HUES64 (cell line): Measurements from ENCODE around the gene CMSS1.

Experiments
- H3K27ac ChIP-seq: 2 replicates; pipeline ENCODE4 v1.7.0; 2013; ENCODE audit warnings: low read depth, low read length, inconsistent platforms
- H3K27me3 ChIP-seq: 2 replicates; pipeline ENCODE4 v1.6.1; 2013; ENCODE audit warnings: mild to moderate bottlenecking, low read length; ENCODE audit not compliant: insufficient read depth
- H3K36me3 ChIP-seq: 2 replicates; pipeline ENCODE4 v1.6.1; 2013; ENCODE audit warnings: mild to moderate bottlenecking, low read length; ENCODE audit not compliant: insufficient read depth
- H3K4me1 ChIP-seq: 2 replicates; pipeline ENCODE4 v1.6.1; 2013; ENCODE audit warnings: mild to moderate bottlenecking, low read length, moderate library complexity; ENCODE audit not compliant: insufficient read depth
- H3K4me3 ChIP-seq: 2 replicates; pipeline ENCODE4 v1.5.1; 2013; ENCODE audit warnings: mild to moderate bottlenecking, low read length, moderate library complexity
- H3K9ac ChIP-seq: 2 replicates; pipeline ENCODE4 v1.6.1; 2013; ENCODE audit warnings: mild to moderate bottlenecking, low read depth, low read length
- H3K9me3 ChIP-seq: 2 replicates; pipeline ENCODE4 v1.6.1; 2013; ENCODE audit warnings: low read depth, low read length; ENCODE audit not compliant: insufficient read depth
- WGBS: fragments of 150-250, 120-280 bp; methylation state at CpG from one replicate; pipeline ENCODE4 v1.1.7; 2013; ENCODE audit warnings: missing lambda C conversion rate; 5-methylcytosine and 5-hydroxymethylcytosine counted together

Gene CMSS1

DNA sequence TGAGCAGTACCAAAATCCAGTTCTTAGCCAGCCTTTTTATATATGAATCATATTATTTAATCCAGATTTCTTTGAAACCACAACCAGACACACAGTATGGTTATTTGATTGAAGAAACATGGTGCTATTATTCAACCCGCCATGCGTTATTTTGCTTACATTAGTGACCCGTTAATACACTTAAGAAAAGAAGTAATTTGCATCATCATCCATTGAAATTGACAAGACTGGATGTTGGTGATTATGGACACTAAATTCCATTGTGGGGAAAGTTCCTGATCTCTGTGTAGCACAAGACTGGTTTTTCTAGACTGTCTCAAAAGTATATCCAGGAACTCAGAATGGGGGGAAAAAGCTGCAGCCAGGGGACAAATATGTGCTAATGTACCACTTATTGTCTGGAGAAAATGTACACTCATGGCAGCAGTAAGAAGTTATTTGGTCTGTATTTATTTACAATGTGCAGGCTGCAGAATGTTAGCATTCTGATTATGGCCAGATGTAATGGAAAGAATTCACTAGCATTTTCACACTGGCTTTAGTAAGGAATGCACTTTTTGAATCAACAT is 216.3 kb downstream of the CMSS1 start:
- no peaks in the 10 kb centered on the region for H3K27me3 ChIP-seq
- peaks cover 6% of the 10 kb centered on the region for H3K4me1 ChIP-seq
- no peak overlapping the region for H3K9ac ChIP-seq
- no peaks in the 10 kb centered on the region for H3K36me3 ChIP-seq
- H3K4me3 ChIP-seq = no peak overlapping the region
- 100% methylated on average over 3 of the region's 3 CpGs for WGBS
- no peaks in the 10 kb centered on the region for H3K9me3 ChIP-seq
- H3K27ac ChIP-seq = no peak overlapping the region

DNA sequence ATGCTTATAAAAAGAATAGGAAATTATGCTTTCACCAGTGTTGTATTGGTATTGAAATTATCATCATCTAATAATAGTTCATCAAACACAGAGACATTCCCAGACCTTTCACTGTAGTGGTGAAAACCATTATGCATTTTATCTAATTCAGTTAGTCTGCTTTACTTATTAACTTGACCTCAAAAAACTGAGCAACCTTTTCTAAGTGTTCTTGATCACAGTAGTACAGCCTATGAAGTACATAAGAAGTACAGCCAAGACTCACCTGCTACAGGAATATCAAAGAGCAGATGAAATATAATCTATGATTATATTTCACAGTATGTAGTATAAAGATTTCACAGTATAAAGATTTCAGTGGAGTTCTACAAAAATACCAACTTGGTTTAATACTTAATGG is 221.4 kb downstream of the CMSS1 start:
- Histone ChIP-seq H3K27me3 (no peaks in the 10 kb centered on the region), H3K4me1 (peaks cover 16% of the 10 kb centered on the region; the same call in 1 of the 2 replicates), H3K9ac (no peak overlapping the region), H3K36me3 (no peaks in the 10 kb centered on the region), H3K27ac (no peak overlapping the region), H3K9me3 (no peaks in the 10 kb centered on the region), H3K4me3 (no peak overlapping the region)

DNA sequence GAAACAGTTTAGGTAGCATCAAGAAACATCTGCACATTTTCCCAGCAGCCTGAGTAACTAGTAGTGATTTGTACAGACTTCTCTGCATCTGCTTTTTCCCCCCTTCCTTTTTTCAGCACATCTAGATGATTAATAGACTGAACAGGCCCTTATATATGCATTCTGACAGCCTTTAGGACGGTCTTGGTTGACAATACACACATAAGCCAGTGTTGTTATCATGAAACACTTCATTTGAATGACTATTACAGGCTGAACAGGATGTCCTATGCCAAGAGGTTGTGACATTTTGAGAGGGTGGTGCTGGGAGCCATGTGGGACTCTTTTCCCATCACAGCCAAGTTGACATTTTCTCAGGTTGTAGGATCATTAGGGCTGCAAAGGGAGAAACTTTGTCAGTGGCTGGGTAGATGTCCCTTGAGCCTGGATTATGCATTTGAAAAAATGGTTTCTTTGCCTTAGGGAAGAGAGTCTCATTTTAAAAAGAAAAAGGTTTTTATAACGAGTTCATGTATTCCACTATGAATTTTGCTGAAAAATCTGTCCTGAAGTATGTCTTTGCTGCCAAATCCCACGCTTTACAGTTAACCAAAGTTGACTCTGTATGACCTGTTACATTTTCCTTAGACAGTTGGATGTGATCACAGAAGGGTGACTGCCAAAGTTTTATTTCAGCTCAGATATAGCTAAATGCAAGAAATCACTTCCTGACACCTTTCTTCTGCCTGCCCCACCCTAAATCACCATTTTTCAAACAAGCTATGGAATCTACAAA is 223.0 kb downstream of the CMSS1 start:
- no peaks in the 10 kb centered on the region for H3K27me3 ChIP-seq
- no peak overlapping the region for H3K27ac ChIP-seq
- H3K4me1 ChIP-seq = peaks cover 19% of the 10 kb centered on the region; the same call in 1 of the 2 replicates
- H3K36me3 ChIP-seq = no peaks in the 10 kb centered on the region
- 91% methylated on average over 3 of the region's 3 CpGs for WGBS
- no peak overlapping the region for H3K4me3 ChIP-seq
- no peaks in the 10 kb centered on the region for H3K9me3 ChIP-seq
- no peak overlapping the region for H3K9ac ChIP-seq

DNA sequence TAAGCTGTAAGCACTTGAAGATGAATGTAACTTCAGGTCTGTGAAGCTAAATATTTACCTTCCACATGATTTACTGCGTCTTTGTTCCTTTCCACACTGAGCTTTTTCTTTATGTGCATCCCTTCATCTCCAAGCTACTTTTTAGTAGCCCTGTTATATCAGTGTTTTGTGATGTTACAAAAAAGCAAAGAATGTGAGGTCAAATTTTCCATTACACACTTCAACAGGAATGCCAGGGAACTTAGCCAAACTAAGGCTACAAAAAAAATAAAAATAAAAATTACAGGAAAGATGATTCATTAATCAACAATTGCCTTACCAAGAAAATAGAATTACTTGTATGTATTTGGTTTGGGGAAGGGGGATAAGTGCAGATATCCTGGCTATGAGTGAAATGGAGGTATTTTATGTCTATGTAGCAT is 223.7 kb downstream of the CMSS1 start:
- 82% methylated on average over 1 of the region's 1 CpG for WGBS
- H3K9ac ChIP-seq = no peak overlapping the region

DNA sequence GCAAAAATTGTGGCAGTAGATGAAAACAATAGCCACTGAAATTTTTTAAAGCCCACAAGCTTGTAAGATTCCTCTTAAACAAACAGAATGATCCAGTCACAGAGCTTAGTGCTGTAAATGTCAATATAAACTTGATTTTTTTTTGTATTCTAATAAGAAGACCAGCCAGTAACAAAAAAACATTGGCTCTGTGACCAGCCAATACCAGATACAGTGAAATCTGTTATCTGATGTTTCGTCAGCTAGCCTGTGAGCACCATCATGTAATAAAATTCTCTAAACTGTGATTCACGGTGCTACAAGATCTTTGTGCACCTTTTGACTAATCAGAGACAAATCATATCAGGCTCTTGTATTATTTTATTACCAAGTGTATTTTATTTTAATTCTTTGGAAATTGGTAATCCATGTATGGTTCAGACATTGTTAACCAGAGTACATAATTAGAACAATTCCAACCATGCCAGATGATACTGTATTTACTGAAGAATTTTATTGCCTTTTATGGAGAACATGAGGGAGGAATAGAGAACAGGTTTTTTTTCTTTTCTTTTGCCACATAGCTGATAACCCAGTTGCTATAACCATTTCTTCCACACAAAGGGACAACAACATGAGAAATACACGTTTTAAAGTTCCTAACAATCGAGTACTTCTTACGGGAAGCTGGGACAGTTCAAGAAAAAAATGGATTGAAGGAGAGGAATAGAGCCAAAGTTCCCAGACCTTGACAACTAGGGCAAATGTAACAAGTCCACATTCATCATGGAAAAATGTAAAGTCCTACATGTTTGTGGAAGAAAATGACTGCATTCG is 224.7 kb downstream of the CMSS1 start:
- Histone ChIP-seq H3K4me1 (peaks cover 26% of the 10 kb centered on the region; the same call in 1 of the 2 replicates), H3K4me3 (no peak overlapping the region), H3K36me3 (no peaks in the 10 kb centered on the region), H3K9me3 (no peaks in the 10 kb centered on the region), H3K9ac (no peak overlapping the region), H3K27me3 (no peaks in the 10 kb centered on the region), H3K27ac (no peak overlapping the region)
- 88% methylated on average over 6 of the region's 6 CpGs for WGBS

More for the DNA sequence above, 223.7 kb downstream of the CMSS1 start:
- no peaks in the 10 kb centered on the region for H3K27me3 ChIP-seq
- H3K9me3 ChIP-seq = no peaks in the 10 kb centered on the region
- H3K4me1 ChIP-seq = peaks cover 22% of the 10 kb centered on the region; the same call in 1 of the 2 replicates
- H3K4me3 ChIP-seq = no peak overlapping the region
- no peaks in the 10 kb centered on the region for H3K36me3 ChIP-seq
- H3K27ac ChIP-seq = no peak overlapping the region

DNA sequence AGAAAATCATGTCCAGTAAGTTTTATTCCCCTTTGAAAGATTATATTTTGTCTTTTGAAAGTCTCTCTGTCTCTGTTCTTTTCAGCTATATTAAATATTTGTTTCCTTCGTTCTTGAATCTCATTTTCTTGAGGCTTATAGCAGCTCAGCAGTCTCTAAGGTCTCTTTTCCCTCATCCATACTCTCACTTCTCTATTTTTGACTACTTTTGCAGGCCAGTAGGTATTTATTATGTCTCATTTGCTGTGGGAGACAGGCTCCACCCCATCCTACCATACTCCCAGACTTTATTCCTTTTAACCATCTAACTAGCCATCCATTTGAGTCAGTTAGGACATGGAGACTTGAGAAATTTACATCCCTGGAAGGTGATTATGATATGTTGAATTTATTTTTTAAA is 225.6 kb downstream of the CMSS1 start:
- Histone ChIP-seq H3K9me3 (no peaks in the 10 kb centered on the region), H3K27me3 (no peaks in the 10 kb centered on the region), H3K4me3 (no peak overlapping the region), H3K4me1 (peaks cover 32% of the 10 kb centered on the region), H3K27ac (no peak overlapping the region), H3K9ac (no peak overlapping the region), H3K36me3 (no peaks in the 10 kb centered on the region)
- 92% methylated on average over 1 of the region's 1 CpG for WGBS

DNA sequence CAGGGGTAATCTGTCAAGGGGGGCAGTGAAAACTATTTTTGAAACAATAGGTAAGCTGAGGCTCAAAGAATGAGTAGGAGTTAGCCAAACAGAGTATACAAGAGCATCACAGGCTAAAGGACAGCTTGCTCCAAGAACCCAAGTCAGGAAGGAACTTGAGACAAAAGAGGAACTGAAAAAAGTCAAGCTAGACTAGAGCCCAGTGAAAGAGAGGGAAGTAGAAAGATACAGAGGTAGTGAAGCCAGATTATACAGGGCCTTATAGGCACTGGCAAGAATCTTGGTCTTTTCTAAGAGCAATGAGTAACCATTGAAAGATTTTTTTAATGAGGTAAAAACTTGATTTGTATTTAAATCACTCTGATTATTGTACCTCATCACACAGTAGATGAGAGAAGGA is 226.7 kb downstream of the CMSS1 start:
- Histone ChIP-seq H3K9ac (no peak overlapping the region), H3K4me1 (peaks cover 32% of the 10 kb centered on the region), H3K27ac (no peak overlapping the region), H3K36me3 (no peaks in the 10 kb centered on the region), H3K9me3 (no peaks in the 10 kb centered on the region), H3K4me3 (no peak overlapping the region), H3K27me3 (no peaks in the 10 kb centered on the region)

DNA sequence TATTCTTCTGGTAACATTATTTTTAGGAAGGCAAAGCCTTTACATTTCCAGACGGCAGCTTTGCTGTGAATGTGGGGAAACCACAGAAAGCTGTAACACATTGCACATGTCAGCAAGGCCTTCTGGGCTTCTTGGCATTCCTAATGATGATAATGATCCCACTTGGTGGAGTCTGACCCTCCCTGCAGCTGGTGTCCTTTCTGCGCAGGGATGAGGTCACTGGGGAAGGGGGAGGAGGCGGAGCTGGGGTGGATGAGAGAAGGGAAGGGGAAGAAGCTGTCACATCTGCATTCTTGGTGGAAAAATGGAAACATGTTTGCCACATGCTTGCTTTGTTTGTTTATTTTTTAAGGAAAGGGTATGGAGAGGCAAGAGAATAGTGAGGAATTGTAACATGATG is 228.0 kb downstream of the CMSS1 start:
- H3K27me3 ChIP-seq = no peaks in the 10 kb centered on the region
- no peak overlapping the region for H3K9ac ChIP-seq
- WGBS = 82% methylated on average over 3 of the region's 3 CpGs
- H3K4me1 ChIP-seq = peaks cover 27% of the 10 kb centered on the region
- no peak overlapping the region for H3K27ac ChIP-seq
- no peaks in the 10 kb centered on the region for H3K9me3 ChIP-seq
- no peak overlapping the region for H3K4me3 ChIP-seq
- H3K36me3 ChIP-seq = no peaks in the 10 kb centered on the region

DNA sequence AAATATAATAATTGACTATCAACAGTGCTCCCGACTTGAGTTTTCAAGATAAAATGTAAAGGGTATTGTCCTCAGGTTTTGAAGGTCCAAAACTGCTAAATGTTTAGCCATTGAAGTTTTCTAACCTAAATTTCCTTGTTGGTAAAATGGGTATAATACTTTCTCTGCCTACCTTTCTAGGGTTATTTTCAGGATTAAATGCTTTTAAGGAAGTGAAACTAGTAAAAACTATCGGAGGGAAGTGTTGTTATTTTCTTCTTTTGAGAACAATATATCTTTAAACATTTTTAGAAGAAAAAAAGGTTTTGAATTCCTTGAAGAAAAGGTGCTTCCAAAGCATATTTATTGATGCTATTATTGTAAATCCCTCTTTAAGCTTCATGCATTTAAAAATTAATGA is 229.3 kb downstream of the CMSS1 start:
- Histone ChIP-seq H3K4me1 (peaks cover 22% of the 10 kb centered on the region), H3K4me3 (no peak overlapping the region)

DNA sequence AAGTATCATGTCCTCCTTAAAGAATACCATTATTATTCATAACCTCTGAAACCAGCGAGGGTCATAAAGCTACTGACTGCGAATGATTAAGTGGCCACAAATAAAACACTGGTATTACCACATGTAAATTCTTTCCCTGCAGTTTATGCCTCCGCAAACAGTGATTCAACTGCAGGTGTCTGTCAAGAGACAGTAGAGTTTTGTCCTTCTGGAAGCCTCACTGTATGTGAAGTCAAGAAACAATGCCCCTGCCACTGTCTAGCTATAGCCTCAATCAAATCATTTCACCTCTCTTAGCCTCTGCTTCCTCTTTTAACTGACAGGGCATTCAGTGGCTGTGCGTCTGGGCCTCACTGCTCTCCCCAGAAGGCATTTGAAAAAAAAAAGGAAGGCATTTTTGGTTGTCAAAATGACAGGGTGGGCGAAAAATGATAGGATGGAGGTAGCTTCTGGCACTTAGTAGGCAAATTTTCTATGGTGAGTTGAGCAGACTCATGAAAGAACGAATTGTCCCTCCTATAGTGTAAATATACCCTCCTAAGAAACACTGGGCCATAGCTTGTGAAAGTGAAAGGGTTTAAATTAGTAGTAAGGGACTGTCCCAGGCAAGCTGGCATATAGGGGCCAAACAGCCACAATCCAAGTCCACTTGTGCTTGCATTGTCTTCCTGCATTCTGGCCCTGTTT is 229.9 kb downstream of the CMSS1 start:
- H3K27me3 ChIP-seq = no peaks in the 10 kb centered on the region
- peaks cover 20% of the 10 kb centered on the region for H3K4me1 ChIP-seq
- no peak overlapping the region for H3K4me3 ChIP-seq
- H3K27ac ChIP-seq = no peak overlapping the region
- no peaks in the 10 kb centered on the region for H3K36me3 ChIP-seq
- no peak overlapping the region for H3K9ac ChIP-seq
- 76% methylated on average over 5 of the region's 6 CpGs for WGBS
- H3K9me3 ChIP-seq = no peaks in the 10 kb centered on the region

More for the DNA sequence above, 229.3 kb downstream of the CMSS1 start:
- Histone ChIP-seq H3K27me3 (no peaks in the 10 kb centered on the region), H3K27ac (no peak overlapping the region), H3K9ac (no peak overlapping the region), H3K9me3 (no peaks in the 10 kb centered on the region), H3K36me3 (no peaks in the 10 kb centered on the region)
- WGBS = 75% methylated on average over 1 of the region's 2 CpGs

DNA sequence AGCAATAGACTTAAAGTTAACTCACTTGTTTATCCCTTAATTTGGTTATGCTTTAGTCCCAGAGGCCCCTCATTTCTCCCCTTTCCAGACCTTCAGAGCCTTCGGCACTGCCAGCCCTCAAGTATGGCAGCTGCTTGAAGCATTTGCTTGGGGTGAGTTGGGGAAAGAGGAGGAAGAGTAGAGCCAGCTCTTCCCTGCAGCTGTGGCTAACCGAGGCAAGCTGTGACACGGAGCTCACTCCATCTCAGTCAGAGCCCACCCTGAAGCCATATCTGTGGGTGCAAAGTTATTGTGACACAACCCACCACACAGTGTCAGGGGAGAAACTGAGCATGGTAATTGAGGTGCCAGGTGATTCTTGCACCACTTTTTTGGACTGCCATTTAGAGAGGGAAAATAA is 230.6 kb downstream of the CMSS1 start:
- H3K9ac ChIP-seq = no peak overlapping the region

More for the DNA sequence above, 230.6 kb downstream of the CMSS1 start:
- H3K27ac ChIP-seq = no peak overlapping the region
- no peaks in the 10 kb centered on the region for H3K36me3 ChIP-seq
- H3K4me1 ChIP-seq = peaks cover 15% of the 10 kb centered on the region
- H3K27me3 ChIP-seq = no peaks in the 10 kb centered on the region
- H3K4me3 ChIP-seq = no peak overlapping the region
- H3K9me3 ChIP-seq = no peaks in the 10 kb centered on the region
- 89% methylated on average over 2 of the region's 3 CpGs for WGBS
